GM21528 (cell line): ENCODE data around the gene XG.
"Not testable (repeated sequence)": the region's sequence is repeated elsewhere in the genome, so short reads cannot be mapped to it uniquely, and the experiment has no call there.

Experiments used
- ATAC-seq: cut with Tn5 transposase; IDR thresholded peaks from one replicate; pipeline ENCODE4 v1.9.1; 2021; ENCODE audit warnings: mild to moderate bottlenecking, moderate library complexity; ENCODE audit not compliant: unreplicated experiment, low FRiP score

The XG gene

DNA sequence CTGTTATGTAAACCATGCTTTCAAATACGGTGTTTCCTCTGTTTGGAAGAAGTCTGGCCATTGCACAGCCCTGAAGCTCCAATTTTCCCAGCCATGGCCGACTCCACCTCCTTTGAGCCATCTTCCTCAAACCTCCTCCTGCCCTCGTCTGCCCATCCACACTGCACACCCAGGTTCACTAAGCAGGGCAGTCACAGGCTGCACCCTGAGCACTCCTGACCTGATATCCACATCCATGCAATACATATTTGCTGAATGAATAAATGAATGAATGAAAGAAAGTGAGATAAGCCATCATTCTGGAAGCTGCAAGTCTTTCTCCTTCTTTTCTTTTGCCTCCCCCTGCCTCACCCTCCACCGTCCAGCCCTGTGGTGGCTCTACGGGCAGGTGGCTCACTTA, 22.2 kb downstream of the XG start:
- no peak for ATAC-seq

DNA sequence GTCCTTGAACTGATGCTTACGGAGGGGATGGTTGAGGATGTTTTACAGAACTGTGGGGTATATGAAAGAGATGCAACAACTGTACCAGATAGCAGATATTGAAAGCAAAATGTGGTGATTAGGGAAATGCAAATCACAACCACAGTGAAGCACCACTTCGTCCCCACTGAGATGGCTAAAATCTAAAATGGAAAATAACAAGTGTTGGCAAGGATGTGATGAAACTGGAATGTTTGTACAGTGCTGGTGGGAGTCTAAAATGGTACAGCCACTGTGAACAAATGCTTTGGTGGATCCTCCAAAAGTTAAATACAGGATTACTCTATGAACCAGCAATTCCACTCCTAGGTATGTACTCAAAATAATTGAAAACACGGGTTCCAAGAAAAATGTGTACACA, 22.9 kb downstream of the XG start:
- no peak for ATAC-seq

DNA sequence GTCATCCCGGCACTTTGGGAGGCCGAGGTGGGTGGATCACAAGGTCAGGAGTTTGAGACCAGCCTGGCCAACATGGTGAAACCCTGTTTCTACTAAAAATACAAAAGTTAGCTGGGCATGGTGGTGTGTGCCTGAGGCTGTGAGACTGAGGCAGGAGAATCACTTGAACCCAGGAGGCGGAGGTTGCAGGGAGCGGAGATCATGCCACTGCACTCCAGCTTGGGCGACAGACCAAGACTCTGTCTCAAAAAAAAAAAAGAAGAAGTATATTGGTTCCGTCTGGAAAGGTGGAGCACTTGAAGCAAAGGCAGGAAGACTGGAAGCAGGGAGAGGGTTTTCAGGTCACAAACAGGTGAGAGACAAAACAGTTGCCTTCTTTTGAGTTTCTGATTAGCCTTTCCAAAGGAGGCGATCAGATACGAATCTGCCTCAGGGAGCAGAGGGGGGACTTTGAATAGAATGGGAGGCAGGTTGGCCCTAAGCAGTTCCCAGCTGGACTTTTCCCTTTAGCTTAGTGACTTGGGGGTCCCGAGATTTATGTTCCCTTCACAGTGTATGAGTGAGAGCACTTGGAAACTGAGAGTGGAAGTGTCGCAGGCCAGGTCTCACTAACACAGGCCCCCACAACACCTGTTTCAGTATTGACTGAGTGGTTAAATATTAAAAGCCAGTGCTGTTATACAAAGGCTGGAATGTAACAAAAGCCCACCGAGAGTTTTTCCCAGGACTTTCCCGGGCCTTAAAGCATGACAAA, 28.8 kb downstream of the XG start:
- not testable (repeated sequence) for ATAC-seq

DNA sequence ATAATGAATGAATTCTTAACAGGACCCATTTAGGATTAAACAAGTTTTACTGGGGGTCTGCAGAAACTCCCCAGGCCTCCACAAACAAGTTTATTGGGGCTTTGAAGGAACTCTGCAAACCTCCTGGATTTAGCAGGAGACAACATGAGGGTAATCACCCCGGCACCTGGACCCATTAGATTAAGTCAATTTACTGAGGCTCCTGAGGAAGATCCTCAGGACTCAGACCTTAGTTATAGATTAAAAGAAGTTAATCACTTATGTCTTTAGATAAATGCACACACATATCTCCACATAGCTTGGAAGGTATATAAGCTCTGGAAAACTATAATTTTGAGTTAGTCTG, 29.4 kb downstream of the XG start:
- no peak for ATAC-seq

DNA sequence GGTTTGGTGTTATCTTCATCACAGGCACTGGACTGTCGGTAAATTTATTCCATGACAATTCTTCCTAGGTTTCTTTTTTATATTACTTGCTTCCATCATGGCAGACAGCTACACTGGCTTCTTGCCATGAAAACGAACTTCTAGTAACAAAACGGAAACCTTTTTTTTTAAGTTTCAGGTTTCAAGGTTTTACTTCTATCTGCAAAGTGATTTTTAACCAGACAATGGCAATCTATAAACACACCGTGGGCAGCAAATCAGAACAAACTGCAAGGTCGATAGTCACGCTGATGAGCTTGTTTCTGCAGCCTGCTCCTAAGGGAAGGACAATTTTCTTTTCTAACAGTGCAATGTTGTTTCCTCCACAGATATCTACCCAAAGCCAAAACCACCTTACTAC, 29.9 kb downstream of the XG start:
- no peak for ATAC-seq

DNA sequence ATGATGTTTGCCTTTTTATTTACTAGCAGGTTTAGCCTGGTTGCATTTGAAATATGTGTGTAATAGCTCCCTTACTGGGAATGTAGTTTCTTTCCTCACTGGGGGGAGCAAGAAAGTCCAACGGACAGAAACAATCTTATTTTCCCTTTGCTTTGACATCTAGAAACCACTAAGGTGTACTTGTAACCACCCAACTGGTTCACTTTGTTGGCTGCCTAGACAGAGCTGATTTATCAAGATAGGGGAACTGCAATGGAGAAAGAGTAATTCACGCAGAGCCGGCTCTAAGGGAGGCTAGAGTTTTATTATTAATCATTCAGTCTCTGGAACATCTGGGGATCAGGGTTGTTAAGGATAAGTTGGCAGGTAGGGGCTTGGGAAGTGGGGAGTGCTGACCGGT, 30.3 kb downstream of the XG start:
- no peak for ATAC-seq

DNA sequence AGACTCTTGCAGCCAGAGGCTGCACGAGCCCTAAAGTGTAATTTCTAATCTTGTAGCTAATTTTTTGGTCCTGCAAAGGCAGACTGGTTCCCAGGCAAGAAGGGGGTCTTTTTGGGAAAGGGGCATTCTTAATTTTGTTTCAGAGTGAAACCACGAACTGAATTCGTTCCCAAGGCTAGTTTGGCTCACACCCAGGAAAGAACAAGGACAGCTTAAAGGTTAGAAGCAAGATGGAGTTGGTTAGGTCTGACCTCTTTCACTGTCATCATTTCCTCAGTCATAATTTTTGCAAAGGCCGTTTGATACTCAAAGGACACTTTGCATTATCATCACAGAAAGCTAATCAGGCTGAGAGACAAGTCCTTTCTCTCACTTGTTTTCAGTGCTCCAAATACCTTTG, 30.9 kb downstream of the XG start:
- no peak for ATAC-seq

DNA sequence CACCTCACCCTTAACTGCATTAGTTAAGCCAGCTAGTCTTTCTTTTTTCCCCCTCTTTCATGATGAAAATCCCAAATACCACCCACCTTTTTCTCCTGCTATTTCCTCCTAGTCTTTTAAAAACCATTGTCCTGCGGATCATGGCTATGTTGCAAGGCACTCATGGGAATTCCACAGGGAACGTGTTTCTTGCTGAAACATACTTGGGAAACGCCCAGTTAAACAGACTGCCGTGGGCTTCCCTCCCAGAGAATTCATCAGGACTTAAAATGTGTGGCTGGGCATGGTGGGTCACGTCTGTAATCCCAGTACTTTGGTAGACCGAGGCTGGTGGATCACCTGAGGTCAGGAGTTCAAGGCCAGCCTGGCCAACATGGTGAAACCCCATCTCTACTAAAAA, 32.2 kb downstream of the XG start:
- no peak for ATAC-seq

DNA sequence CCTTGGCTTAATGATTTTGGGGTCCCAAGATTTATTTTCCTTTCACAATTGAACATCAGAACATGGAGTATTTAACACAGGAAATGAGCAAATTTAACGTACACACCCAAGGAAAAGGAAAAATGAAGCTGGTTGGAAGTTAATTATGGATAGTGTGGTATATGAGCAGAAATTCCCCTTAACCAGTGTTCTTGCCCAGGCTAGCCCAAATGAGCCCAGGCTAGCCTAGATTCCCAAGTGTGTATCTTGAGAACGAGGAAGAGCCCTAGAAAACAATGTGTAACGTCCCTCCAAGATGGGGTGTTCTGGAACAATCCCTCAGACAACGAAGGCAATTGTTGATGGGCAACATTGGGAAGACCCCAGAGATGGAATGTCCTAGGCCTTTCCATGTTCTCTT, 33.7 kb downstream of the XG start:
- no peak for ATAC-seq

DNA sequence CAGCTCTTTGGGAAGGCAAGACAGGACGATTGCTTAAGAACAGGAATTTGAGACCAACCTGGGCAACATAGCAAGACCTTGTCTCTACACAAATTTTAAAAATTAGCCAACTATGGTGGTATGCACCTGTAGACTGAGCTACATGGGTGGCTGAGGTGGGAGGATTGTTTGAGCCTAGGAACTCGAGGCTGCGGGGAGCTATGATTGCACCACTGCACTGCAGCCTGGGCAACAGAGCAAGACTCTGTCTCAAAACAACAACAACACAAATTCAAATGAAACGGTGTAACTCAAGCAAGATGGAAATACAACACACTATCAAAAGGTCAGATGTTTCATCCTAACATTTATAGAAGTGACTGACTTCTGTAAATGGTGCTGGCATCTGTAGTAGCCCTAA, 37.1 kb downstream of the XG start:
- ATAC-seq = no peak

DNA sequence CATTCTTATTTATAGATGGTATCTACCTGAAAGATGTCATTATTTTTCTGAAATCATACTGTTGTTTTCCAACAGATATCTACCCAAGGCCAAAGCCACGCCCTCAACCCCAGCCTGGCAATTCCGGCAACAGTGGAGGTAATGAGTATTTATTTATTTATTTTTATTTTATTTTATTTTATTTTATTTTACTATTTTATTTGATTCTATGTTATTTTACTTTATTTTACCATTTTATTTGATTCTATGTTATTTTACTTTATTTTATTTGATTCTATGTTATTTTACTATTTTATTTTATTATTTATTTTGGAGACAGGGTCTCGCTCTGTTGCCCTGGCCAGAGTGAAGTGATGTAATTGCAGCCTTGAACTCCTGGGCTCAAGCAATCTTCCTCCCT, 37.7 kb downstream of the XG start:
- ATAC-seq = no peak

DNA sequence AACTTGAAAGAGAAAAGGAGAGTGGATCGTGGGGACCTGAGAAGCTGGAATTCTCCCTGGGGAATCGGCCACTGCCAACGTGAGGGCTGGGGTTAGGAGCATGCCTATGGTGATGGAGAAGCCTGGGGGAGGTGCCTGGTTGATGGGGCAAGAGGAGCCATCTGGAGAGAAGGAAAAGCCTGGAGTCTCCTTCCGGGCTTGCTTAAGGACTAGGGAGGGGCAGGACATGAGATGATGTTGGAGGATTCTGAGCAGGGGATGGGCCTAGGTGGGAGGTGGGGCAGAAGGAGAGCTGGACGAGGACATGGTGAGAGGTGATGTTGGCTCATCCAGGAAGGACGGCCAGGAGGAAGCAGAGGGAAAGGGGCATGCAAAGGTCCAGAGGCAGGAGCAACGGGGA, 41.9 kb downstream of the XG start:
- no peak for ATAC-seq

DNA sequence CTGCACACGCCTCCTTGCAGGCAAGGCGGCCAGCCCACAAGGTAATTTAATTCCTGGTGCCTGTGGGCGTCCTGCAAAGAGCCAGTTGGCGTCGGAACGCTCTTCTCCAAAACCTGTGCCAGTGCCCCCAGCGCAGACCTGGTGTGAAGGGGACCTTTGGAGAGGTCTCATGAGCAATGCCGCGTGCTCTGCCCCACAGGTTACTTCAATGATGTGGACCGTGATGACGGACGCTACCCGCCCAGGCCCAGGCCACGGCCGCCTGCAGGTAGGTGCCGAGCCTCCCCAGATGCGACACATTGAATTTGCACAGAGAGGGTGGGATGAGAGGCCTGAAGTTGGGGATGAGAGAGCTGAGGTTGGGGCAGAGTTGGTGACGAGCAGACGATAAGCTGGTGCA, 42.5 kb downstream of the XG start:
- no peak for ATAC-seq

DNA sequence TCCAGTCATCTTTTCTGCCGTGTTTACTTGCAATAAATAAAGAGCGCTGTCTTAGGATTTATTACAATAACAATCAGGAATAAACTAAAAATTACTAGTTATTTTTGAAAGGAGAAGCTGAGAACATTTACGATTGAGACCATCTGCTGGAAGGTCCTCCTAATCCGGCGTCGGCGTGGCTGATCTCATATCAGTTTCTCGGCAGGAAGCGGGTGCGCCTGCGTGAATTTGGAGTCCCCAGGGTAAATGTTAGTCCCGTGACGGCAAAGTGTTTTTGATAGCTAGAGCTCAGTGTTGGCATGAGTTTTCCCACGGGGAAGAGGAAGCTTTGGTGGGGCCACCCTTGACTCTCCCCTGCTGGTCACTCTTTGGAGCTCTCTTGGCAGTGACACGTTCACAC, 45.0 kb downstream of the XG start:
- ATAC-seq = not testable (repeated sequence)

DNA sequence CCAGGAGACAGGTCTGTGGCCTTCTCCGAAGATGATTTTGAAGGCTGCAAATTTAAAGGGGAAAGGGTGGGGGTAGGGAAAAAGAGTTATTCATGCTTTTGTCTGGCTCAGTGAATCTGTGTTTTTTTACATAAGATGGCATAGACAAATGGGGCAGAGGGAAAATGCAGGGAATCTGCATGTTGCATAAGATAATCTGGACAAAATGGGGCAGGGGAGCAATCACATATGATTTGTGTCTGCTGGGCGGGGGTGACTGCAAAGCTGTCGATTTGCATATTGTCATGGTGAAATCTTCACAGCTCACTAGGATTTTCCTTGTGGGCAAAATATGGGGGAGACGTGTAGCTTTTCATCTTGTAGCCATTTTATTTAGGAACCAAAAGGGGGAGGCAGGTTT, 47.5 kb downstream of the XG start:
- no peak for ATAC-seq

DNA sequence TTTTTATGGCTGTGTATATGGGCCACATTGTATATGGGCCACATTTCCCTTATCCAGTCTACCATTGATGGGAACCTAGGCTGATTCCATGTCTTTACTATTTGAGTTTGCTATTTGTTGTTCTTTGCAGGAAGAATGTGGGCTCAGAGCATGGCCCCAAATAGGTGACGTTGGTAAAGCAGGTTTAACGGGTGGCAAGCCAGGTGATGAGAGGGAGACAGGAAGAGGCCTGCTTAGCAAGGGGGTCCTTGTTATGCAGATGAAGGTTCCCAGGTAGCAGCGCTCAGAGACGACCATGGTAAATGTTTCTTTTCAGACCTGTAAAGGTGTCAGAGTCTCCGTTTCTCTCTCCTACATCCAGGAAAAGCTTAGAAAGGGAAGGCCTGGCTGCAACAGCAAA, 48.1 kb downstream of the XG start:
- not testable (repeated sequence) for ATAC-seq

DNA sequence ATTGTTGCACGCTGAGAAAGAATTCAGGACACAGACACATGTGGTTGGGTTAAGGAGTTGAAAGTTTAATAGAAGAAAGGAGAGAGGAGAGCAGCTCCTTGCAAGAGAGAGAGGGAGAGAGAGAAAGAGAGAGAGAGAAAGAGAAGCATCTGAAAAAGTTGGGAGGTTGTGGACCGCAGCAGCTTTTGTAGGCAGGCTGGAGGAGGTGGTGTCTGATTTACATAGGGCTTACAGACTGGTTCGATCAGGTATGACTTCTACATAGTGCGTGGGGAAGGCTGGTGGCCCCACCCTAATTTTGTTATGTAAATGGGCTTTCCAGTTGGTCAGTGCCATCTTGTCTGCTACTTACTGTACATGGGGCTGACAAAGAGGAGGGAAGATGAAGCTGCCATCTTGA, 49.4 kb downstream of the XG start:
- no peak for ATAC-seq

DNA sequence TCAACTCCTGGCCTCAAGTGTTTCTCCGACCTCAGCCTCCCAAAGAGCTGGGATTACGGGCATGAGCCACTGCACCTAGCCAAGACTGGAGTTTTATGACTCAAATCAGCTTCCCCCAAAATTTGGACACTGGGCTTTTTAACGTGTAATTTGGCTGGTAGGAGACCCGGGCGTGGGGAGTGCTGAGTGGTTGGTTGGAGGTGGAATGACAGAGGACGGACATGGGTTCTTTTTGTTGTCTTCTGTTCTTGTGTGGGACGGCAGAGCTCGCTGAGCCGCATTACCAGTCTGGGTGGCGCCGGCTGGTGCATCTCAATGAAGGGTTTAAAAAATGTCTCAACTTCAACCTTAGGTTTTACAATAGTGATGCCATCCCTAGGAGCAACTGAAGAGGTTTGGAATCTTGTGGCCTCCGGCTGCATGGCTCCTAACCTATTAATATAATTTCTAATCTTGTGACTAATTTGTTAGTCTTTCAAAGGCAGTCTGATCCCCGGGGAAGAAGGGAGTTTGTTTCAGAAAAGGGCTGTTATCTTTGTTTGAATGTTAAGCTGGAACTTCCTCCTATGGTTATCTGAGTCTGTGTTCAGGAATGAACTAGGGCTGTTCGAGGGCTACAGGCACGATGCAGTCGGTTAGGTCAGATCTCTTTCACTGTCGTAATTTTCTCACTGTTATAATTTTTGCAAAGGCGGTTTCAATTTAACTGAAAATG, 50.7 kb downstream of the XG start:
- ATAC-seq = not testable (repeated sequence)

DNA sequence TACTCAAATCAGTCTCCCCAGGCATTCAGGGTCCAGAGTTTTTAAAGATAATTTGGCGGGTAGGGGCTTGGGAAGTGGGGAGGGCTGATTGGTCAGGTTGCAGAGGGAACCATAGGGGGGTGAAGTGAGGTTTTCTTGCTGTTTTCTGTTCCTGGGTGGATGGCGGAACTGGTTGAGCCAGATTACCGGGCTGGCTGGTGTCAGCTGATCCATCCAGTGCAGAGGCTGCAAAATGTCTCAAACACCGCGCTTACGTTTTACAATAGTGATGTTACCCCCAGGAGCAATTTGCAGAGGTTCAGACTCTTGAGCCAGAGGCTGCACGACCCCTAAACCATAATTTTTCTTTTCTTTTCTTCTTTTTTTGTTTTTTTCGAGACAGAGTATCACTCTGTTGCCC, 51.6 kb downstream of the XG start:
- ATAC-seq = not testable (repeated sequence)

DNA sequence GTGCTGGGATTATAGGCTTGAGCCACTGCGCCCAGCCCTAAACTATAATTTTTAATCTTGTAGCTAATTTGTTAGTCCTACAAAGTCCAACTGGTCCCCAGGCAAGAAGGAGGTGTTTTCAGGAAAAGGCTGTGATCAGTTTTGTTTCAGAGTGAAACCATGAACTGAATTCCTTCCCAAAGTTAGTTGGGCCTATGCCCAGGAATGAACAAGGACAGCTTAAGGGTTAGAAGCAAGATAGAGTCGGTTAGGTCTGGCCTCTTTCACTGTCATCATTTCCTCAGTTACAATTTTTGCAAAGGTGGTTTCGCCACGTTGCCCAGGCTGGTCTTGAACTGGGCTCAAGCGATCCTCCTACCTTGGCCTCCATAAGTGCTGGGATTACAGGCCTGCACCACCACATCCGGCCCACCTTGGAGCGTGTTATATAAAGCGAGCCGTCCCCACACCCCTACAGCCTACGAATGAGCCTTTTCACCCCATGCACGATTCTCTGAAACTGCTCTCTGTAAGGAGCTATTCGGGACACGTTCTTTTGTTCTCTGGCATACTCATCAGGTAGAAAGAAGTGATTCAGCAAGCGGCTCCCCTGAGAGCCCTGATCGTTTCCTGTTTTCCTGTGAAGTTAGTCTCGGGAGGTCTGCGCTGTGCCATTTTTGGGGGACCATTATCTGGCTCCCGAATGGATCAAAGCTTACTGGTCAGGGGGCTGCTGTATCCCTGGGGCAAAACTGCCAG, 52.4 kb downstream of the XG start:
- not testable (repeated sequence) for ATAC-seq

DNA sequence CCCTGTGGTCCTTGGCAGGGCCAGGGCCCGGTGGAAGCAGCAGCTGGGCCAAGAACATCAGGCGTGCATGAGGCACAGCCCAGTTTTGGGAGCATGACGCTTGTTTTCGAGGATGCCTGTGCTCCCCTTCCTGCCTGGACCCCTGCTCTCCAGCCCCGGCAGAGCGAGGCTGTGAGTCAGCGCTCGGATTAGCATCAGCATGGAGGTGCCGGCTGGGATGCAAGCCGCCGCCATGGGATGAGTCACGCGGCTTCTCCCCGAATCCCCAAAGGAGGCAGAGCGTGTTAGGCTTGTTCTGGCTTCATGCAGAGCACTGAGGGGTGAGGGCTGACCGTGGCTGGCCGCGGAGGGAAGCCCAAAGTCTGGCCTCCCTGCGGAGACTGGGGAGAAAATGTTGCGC, 53.0 kb downstream of the XG start:
- not testable (repeated sequence) for ATAC-seq

DNA sequence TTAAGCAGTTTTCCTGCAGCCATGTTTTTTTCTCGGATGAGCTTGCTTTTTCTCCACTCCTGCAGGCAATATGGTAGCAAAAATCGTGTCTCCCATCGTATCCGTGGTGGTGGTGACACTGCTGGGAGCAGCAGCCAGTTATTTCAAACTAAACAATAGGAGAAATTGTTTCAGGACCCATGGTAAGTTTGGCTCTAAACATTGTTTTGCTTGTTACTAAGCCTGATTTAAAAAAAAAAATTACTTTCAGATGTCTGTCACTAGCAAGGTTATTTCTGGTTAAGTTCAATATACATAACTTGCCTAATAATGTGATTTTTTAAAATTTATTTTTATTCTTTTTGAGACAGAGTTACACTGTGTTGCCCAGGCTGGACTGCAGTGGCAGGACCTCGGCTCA, 59.4 kb downstream of the XG start:
- ATAC-seq = no peak
